ENCODE measurements around the gene PKNOX2. TPM values are rescaled to one million over a fixed set of nuclear protein-coding genes. Genes with fewer than 3 reads are reported as not detected.

The PKNOX2 gene
- total and polyA plus RNA-seq, 4 donors, result 0.14 to 0.29 (median 0.24) TPM

DNA sequence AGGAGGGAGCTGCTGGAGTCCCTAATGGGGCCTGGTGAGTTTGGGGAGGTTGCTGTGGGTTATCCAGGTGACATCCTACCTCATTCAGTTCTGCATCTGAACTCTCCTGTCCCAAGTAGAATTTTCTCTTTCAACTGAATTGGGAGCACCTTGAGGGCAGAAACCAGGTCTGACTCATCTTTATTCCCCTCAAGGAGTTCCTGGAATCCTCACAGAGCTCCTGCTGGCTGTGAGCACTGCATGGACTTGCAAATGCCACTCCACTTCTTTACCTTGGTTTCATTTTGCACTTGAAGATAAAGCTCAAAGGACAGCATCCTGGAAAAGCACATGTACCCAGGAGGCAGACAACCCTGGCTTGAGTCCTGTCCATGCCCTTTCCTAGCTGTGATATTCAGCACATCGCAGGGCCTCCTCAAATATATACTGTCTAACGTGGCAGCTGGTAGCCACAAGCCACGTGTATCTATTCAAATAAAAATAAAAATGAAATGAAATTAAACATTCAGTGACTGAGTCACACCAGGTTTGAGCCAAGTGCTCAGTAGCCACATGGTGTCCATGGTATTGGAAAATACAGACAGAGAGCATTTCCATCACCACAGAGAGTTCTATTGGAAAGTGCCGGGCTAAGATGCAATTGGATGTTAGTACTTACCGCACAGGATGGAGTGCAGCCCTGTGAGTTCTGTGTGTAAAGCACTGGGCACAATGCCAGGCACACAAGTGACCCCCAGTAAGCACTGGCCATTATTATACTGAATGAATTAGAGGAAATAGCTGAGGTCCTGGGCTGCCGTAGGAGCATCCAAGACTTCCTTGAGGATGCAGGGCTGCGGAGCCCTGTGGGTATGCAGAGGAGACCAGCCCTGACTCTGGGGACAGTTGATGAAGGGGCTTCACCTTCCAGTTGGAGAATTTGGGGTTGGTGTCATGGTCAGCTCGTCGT lies 149.0 kb downstream of the PKNOX2 start:
- Histone ChIP-seq H3K4me1 (ENCODE audit: control insufficient read depth in 4 of 4, insufficient read depth in 4 of 4, low read length in 3 of 4) (no peaks in the 10 kb centered on the region), H3K27me3 (ENCODE audit: control insufficient read depth in 4 of 4, insufficient read depth in 4 of 4, low read length in 3 of 4) (no peaks in the 10 kb centered on the region), H3K9ac (ENCODE audit: low read depth in 1 of 2, low read length in 2 of 2) (no peak overlapping the region), H3K36me3 (ENCODE audit: control insufficient read depth in 4 of 4, insufficient read depth in 3 of 4, low read depth in 1 of 4, low read length in 3 of 4) (no peaks in the 10 kb centered on the region), H3K4me3 (ENCODE audit: low read depth in 1 of 3, low read length in 3 of 3) (no peak overlapping the region), H3K27ac (ENCODE audit: low read depth in 1 of 2, low read length in 2 of 2) (no peak overlapping the region), H3K9me3 (ENCODE audit: control insufficient read depth in 4 of 4, low read length in 3 of 4) (no peaks in the 10 kb centered on the region)
- TF ChIP-seq TAF1 (conservative IDR thresholded peaks at IDR 0.05) (no peak), EGR1 (IDR thresholded peaks at IDR 0.05; ENCODE audit: low read depth in 2 of 2) (no peak), HNF4G (IDR thresholded peaks at IDR 0.05) (no peak), NR2F2 (IDR thresholded peaks at IDR 0.05) (no peak), GABPA (IDR thresholded peaks at IDR 0.05 in 1 of 2, conservative IDR thresholded peaks at IDR 0.05 in 1 of 2) (no peak), YY1 (IDR thresholded peaks at IDR 0.05) (no peak), FOXA2 (IDR thresholded peaks at IDR 0.05) (no peak), RAD21 (IDR thresholded peaks at IDR 0.05) (no peak), JUND (IDR thresholded peaks at IDR 0.05) (no peak), HNF4A (conservative IDR thresholded peaks at IDR 0.05) (no peak), FOXA1 (IDR thresholded peaks at IDR 0.05) (no peak), SP1 (IDR thresholded peaks at IDR 0.05) (no peak)
- TF ChIP-seq, protein P1, sequence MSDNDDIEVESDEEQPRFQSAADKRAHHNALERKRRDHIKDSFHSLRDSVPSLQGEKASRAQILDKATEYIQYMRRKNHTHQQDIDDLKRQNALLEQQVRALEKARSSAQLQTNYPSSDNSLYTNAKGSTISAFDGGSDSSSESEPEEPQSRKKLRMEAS (IDR thresholded peaks at IDR 0.05), result no peak
- TF ChIP-seq, protein P2, sequence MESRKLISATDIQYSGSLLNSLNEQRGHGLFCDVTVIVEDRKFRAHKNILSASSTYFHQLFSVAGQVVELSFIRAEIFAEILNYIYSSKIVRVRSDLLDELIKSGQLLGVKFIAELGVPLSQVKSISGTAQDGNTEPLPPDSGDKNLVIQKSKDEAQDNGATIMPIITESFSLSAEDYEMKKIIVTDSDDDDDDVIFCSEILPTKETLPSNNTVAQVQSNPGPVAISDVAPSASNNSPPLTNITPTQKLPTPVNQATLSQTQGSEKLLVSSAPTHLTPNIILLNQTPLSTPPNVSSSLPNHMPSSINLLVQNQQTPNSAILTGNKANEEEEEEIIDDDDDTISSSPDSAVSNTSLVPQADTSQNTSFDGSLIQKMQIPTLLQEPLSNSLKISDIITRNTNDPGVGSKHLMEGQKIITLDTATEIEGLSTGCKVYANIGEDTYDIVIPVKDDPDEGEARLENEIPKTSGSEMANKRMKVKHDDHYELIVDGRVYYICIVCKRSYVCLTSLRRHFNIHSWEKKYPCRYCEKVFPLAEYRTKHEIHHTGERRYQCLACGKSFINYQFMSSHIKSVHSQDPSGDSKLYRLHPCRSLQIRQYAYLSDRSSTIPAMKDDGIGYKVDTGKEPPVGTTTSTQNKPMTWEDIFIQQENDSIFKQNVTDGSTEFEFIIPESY (IDR thresholded peaks at IDR 0.05), result no peak
- TF ChIP-seq, protein P3, sequence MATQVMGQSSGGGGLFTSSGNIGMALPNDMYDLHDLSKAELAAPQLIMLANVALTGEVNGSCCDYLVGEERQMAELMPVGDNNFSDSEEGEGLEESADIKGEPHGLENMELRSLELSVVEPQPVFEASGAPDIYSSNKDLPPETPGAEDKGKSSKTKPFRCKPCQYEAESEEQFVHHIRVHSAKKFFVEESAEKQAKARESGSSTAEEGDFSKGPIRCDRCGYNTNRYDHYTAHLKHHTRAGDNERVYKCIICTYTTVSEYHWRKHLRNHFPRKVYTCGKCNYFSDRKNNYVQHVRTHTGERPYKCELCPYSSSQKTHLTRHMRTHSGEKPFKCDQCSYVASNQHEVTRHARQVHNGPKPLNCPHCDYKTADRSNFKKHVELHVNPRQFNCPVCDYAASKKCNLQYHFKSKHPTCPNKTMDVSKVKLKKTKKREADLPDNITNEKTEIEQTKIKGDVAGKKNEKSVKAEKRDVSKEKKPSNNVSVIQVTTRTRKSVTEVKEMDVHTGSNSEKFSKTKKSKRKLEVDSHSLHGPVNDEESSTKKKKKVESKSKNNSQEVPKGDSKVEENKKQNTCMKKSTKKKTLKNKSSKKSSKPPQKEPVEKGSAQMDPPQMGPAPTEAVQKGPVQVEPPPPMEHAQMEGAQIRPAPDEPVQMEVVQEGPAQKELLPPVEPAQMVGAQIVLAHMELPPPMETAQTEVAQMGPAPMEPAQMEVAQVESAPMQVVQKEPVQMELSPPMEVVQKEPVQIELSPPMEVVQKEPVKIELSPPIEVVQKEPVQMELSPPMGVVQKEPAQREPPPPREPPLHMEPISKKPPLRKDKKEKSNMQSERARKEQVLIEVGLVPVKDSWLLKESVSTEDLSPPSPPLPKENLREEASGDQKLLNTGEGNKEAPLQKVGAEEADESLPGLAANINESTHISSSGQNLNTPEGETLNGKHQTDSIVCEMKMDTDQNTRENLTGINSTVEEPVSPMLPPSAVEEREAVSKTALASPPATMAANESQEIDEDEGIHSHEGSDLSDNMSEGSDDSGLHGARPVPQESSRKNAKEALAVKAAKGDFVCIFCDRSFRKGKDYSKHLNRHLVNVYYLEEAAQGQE (IDR thresholded peaks at IDR 0.05), result no peak
- no peak for DNase-seq (ENCODE audit: low spot score)
- 70% methylated on average over 9 of the region's 9 CpGs for WGBS

DNA sequence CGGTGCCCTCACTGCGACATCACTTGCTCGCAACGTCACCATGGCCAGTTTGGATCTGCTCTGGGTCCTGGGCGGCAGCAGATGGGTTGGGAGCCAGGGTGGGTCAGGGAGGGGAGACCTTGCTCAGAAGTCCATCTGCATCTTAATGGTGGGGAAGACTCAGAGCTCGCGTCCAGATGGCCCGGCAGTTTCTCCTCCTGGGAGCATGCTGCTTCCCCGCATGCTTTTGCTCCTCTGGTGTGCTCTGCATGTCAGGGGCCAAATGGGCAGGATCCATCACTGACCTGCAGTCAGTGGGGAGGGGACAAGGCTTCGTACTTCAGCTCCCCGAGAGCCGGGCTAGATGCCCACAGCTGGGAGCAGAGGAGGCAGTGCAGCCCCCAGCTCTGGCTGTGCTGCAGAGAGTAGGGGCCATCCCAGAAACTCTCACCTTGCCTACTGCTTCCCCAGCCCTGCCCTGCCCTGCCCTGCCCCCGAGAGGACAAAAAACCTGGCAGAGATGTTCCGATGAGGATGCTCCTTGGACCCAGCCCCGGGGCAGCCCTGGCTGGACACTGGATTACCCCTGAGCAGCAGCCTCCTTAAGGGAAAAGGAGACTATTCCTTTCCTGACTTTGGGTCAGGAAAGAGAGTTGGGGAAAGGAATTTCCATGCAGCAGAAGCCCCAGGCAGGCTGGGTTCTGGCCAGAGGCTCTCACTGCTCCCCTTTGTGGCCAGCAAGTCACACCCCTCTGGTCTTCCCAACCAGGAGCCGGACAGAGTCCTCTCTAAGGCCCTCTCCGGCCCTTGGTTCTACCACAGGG lies 149.9 kb downstream of the PKNOX2 start:
- no peak for DNase-seq (ENCODE audit: low spot score)
- Histone ChIP-seq H3K27me3 (ENCODE audit: control insufficient read depth in 4 of 4, insufficient read depth in 4 of 4, low read length in 3 of 4) (no peaks in the 10 kb centered on the region), H3K9me3 (ENCODE audit: control insufficient read depth in 4 of 4, low read length in 3 of 4) (no peaks in the 10 kb centered on the region), H3K9ac (ENCODE audit: low read depth in 1 of 2, low read length in 2 of 2) (no peak overlapping the region), H3K4me1 (ENCODE audit: control insufficient read depth in 4 of 4, insufficient read depth in 4 of 4, low read length in 3 of 4) (no peaks in the 10 kb centered on the region), H3K36me3 (ENCODE audit: control insufficient read depth in 4 of 4, insufficient read depth in 3 of 4, low read depth in 1 of 4, low read length in 3 of 4) (no peaks in the 10 kb centered on the region), H3K4me3 (ENCODE audit: low read depth in 1 of 3, low read length in 3 of 3) (no peak overlapping the region), H3K27ac (ENCODE audit: low read depth in 1 of 2, low read length in 2 of 2) (no peak overlapping the region)
- WGBS, result 64% methylated on average over 17 of the region's 17 CpGs
- TF ChIP-seq RXRA (IDR thresholded peaks at IDR 0.05), result no peak
- no peak for TF ChIP-seq EGR1 (IDR thresholded peaks at IDR 0.05; ENCODE audit: low read depth in 2 of 2)
- no peak for TF ChIP-seq FOXA2 (IDR thresholded peaks at IDR 0.05)
- TF ChIP-seq, protein P1 (IDR thresholded peaks at IDR 0.05), result no peak
- TF ChIP-seq NR2F2 (IDR thresholded peaks at IDR 0.05), result no peak
- TF ChIP-seq GABPA (IDR thresholded peaks at IDR 0.05 in 1 of 2, conservative IDR thresholded peaks at IDR 0.05 in 1 of 2), result no peak
- TF ChIP-seq, protein P3 (IDR thresholded peaks at IDR 0.05), result no peak
- no peak for TF ChIP-seq HNF4A (conservative IDR thresholded peaks at IDR 0.05)
- no peak for TF ChIP-seq HNF4G (IDR thresholded peaks at IDR 0.05)
- TF ChIP-seq TAF1 (conservative IDR thresholded peaks at IDR 0.05), result no peak
- TF ChIP-seq FOXA1 (IDR thresholded peaks at IDR 0.05), result no peak
- TF ChIP-seq SP1 (IDR thresholded peaks at IDR 0.05), result no peak
